ENCODE results near the gene ARRB1.

Gene ARRB1

GRCh38 chr11:75214411-75214821 is 137.0 kb downstream of the ARRB1 start:
- Histone ChIP-seq H3K4me1 (ENCODE audit: control insufficient read depth in 2 of 2, insufficient read depth in 2 of 2, low read length in 2 of 2) (no peaks in the 10 kb centered on the region), H3K4me3 (ENCODE audit: low read length in 2 of 2) (no peak overlapping the region), H3K9me3 (ENCODE audit: control insufficient read depth in 2 of 2, low read length in 2 of 2) (no peaks in the 10 kb centered on the region), H3K36me3 (ENCODE audit: control insufficient read depth in 2 of 2, insufficient read depth in 2 of 2, low read length in 2 of 2) (no peaks in the 10 kb centered on the region), H3K27me3 (ENCODE audit: control insufficient read depth in 2 of 2, insufficient read depth in 2 of 2, low read length in 2 of 2) (peaks cover 0 to 4% of the 10 kb centered on the region in 2 donors), H3K27ac (ENCODE audit: low read depth in 2 of 2, low read length in 2 of 2) (no peak overlapping the region), H3K9ac (ENCODE audit: low read depth in 1 of 2, low read length in 2 of 2) (no peak overlapping the region)

Measured in mucosa of rectum (tissue), 2 donors.